Progenitor cell of endocrine pancreas (in vitro differentiated cells): Measurements from ENCODE around the gene MYO10. TPM values are rescaled to one million over a fixed set of nuclear protein-coding genes. Genes with fewer than 3 reads are reported as not detected.
"Not testable (repeated sequence)": the region's sequence is repeated elsewhere in the genome, so short reads cannot be mapped to it uniquely, and the experiment has no call there.

Experiments
- DNase-seq: peaks from one replicate; pipeline ENCODE4 v3.0.0; 2021; ENCODE audit warnings: low spot score; ENCODE audit not compliant: unreplicated experiment
- H3K27ac Mint-ChIP-seq: 2 replicates; pipeline ENCODE4 v1.8.0; 2021; ENCODE audit warnings: mild to moderate bottlenecking, moderate library complexity, mixed read lengths
- H3K27me3 Mint-ChIP-seq: 2 replicates; pipeline ENCODE4 v1.8.0; 2021; ENCODE audit warnings: mixed read lengths
- H3K36me3 Mint-ChIP-seq: 2 replicates; pipeline ENCODE4 v1.8.0; 2022; ENCODE audit warnings: mixed read lengths; ENCODE audit not compliant: insufficient read depth
- H3K4me1 Mint-ChIP-seq: 2 replicates; pipeline ENCODE4 v1.8.0; 2021; ENCODE audit warnings: low read depth, mixed read lengths
- H3K4me3 Mint-ChIP-seq: 2 replicates; pipeline ENCODE4 v1.8.0; 2021; ENCODE audit warnings: low read depth, mild to moderate bottlenecking, moderate library complexity, mixed read lengths
- H3K9me3 Mint-ChIP-seq: 2 replicates; pipeline ENCODE4 v1.8.0; 2021; ENCODE audit warnings: low read depth, mixed read lengths
- CTCF ChIP-seq: fragments of 200-600 bp; sonication (generic); IDR thresholded peaks from one replicate; pipeline ENCODE4 v1.5.0; 2021; ENCODE audit warnings: antibody characterized with exemption, mild to moderate bottlenecking; ENCODE audit not compliant: unreplicated experiment
- total RNA-seq: library from RNA; stranded (reverse); gene quantifications from 2 replicates; pipeline ENCODE4 v1.2.1, GENCODE V29; 2021

The MYO10 gene
- total RNA-seq, 1 donor from 2014 or later: 88.0 TPM

- Mint-ChIP-seq H3K9me3 (peaks cover 18% of the 10 kb centered on the region), H3K4me1 (peaks cover 34% of the 10 kb centered on the region), H3K4me3 (no peak overlapping the region), H3K36me3 (peaks cover 37% of the 10 kb centered on the region), H3K27me3 (no peaks in the 10 kb centered on the region), H3K27ac (no peak overlapping the region)
- DNase-seq: no peak
- no peak for TF ChIP-seq CTCF
Observed at GRCh38 chr5:16877267-16877935, 58.7 kb downstream of the MYO10 start.

- not testable (repeated sequence) for H3K4me1 Mint-ChIP-seq, DNase-seq, H3K27ac Mint-ChIP-seq, H3K4me3 Mint-ChIP-seq, H3K27me3 Mint-ChIP-seq
- Mint-ChIP-seq H3K36me3 (peaks cover 46% of the 10 kb centered on the region), H3K9me3 (peaks cover 18% of the 10 kb centered on the region)
Observed at GRCh38 chr5:16874424-16874823, 61.7 kb downstream of the MYO10 start.

GRCh38 chr5:16871746-16872339, 64.2 kb downstream of the MYO10 start:
- H3K27me3 Mint-ChIP-seq: no peaks in the 10 kb centered on the region
- peaks cover 10% of the 10 kb centered on the region for H3K4me1 Mint-ChIP-seq
- no peak for DNase-seq
- H3K9me3 Mint-ChIP-seq: peaks cover 18% of the 10 kb centered on the region
- TF ChIP-seq CTCF: no peak
- peaks cover 42% of the 10 kb centered on the region for H3K36me3 Mint-ChIP-seq
- H3K27ac Mint-ChIP-seq: peak overlapping the region; percentile 63
- no peak overlapping the region for H3K4me3 Mint-ChIP-seq

GRCh38 chr5:16870878-16871277, 65.2 kb downstream of the MYO10 start:
- no peak for TF ChIP-seq CTCF
- Mint-ChIP-seq H3K27me3 (no peaks in the 10 kb centered on the region), H3K9me3 (peaks cover 18% of the 10 kb centered on the region), H3K4me1 (peaks cover 12% of the 10 kb centered on the region), H3K36me3 (peaks cover 37% of the 10 kb centered on the region), H3K4me3 (no peak overlapping the region), H3K27ac (no peak overlapping the region)
- no peak for DNase-seq

GRCh38 chr5:16869821-16870796, 66.0 kb downstream of the MYO10 start:
- Mint-ChIP-seq H3K36me3 (peaks cover 31% of the 10 kb centered on the region), H3K27ac (no peak overlapping the region), H3K27me3 (no peaks in the 10 kb centered on the region), H3K9me3 (peaks cover 15% of the 10 kb centered on the region), H3K4me3 (no peak overlapping the region), H3K4me1 (peaks cover 12% of the 10 kb centered on the region)
- DNase-seq: no peak
- TF ChIP-seq CTCF: no peak
